BE2C (cell line): Measurements from ENCODE around the gene OLFM3.

Source experiments
- DNase-seq: peaks from one replicate; pipeline ENCODE4 v3.0.0-alpha.2; 2020
- H3K27me3 ChIP-seq: fragments of 250-450 bp; sonication (Bioruptor Pico); 2 replicates; pipeline ENCODE4 v1.5.1; 2020; ENCODE audit warnings: mild to moderate bottlenecking
- H3K36me3 ChIP-seq: fragments of 250-450 bp; sonication (Bioruptor Pico); 2 replicates; pipeline ENCODE4 v1.5.1; 2020; ENCODE audit warnings: mild to moderate bottlenecking
- H3K4me1 ChIP-seq: fragments of 250-450 bp; sonication (Bioruptor Pico); 2 replicates; pipeline ENCODE4 v1.5.1; 2020
- H3K4me3 ChIP-seq: 2 replicates; pipeline ENCODE4 v1.5.1; 2011; ENCODE audit warnings: low read depth, low read length
- H3K9me3 ChIP-seq: fragments of 250-450 bp; sonication (Bioruptor Pico); 2 replicates; pipeline ENCODE4 v1.5.1; 2020
- TF ChIP-seq, protein P1 (sequence below): IDR thresholded peaks from 2 replicates; pipeline ENCODE4 v1.5.1; 2012; ENCODE audit warnings: mild to moderate bottlenecking, low read depth, low read length

The OLFM3 gene

DNA sequence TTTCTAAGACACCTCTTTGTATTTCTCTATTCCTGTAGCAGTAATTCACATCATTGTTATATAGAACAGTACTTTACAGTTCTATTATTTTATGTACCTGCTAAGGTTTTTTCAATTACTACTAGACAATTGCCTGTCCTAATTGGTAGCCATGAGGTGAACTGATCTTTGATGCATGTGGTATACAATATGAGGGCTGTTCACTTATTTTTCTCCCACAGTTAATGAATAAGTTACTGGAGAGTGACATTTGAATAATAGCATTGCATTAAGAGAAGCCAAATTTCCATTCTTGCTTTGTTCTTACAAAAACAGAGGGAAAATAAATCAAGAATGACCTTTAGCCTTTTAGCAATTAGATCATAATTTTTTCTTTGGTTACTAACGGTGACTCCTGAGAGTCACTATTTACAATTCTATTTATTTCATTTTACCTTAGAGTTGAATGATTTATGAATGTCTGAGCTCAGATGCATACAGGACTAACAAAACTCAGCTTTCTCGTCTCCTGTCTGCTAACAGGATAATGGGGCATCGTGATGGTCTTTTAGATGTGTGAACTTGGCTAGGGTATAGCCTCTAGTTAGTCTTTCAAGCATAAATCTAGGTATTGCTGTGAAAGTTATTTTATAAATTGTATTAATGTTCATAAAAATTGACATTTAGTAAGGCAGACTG, 54.1 kb downstream of the OLFM3 start:
- no peak for DNase-seq
- no peaks in the 10 kb centered on the region for H3K9me3 ChIP-seq
- no peaks in the 10 kb centered on the region for H3K36me3 ChIP-seq
- TF ChIP-seq, protein P1, sequence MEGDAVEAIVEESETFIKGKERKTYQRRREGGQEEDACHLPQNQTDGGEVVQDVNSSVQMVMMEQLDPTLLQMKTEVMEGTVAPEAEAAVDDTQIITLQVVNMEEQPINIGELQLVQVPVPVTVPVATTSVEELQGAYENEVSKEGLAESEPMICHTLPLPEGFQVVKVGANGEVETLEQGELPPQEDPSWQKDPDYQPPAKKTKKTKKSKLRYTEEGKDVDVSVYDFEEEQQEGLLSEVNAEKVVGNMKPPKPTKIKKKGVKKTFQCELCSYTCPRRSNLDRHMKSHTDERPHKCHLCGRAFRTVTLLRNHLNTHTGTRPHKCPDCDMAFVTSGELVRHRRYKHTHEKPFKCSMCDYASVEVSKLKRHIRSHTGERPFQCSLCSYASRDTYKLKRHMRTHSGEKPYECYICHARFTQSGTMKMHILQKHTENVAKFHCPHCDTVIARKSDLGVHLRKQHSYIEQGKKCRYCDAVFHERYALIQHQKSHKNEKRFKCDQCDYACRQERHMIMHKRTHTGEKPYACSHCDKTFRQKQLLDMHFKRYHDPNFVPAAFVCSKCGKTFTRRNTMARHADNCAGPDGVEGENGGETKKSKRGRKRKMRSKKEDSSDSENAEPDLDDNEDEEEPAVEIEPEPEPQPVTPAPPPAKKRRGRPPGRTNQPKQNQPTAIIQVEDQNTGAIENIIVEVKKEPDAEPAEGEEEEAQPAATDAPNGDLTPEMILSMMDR = no peak
- no peaks in the 10 kb centered on the region for H3K27me3 ChIP-seq
- H3K4me3 ChIP-seq = no peak overlapping the region
- no peaks in the 10 kb centered on the region; the same call in 1 of the 2 replicates for H3K4me1 ChIP-seq

- H3K36me3 ChIP-seq = no peaks in the 10 kb centered on the region
- no peaks in the 10 kb centered on the region for H3K9me3 ChIP-seq
- H3K4me1 ChIP-seq = no peaks in the 10 kb centered on the region
- no peak overlapping the region for H3K4me3 ChIP-seq
- TF ChIP-seq, protein P1 = no peak
- no peak for DNase-seq
- no peaks in the 10 kb centered on the region for H3K27me3 ChIP-seq
Measured at GRCh38 chr1:101938681-101939080, 58.0 kb downstream of the OLFM3 start.

DNA sequence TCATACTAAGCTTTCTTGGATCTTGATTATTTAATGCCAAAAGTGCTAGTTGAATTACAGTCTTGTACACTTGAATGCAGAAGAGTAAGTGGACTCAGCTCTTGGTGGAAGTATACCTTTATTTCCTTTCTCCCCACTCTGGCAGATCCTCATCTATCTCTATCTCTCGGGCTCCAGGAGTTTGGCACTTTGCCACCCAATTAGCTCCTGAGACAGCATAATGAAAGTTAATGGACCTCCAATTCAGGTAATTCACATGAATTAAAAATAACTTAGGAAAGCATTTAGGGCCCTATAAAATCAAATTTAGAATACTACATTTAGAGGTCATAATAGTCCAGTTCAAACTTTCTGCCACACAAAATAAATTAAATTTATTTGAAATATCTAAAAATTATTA, 67.4 kb downstream of the OLFM3 start:
- DNase-seq = peak; percentile 78
- Histone ChIP-seq H3K9me3 (no peaks in the 10 kb centered on the region), H3K4me3 (no peak overlapping the region), H3K4me1 (peaks cover 10% of the 10 kb centered on the region), H3K36me3 (no peaks in the 10 kb centered on the region), H3K27me3 (no peaks in the 10 kb centered on the region)
- TF ChIP-seq, protein P1 = no peak

GRCh38 chr1:101928829-101929228, 67.9 kb downstream of the OLFM3 start:
- no peaks in the 10 kb centered on the region for H3K27me3 ChIP-seq
- H3K4me1 ChIP-seq = peaks cover 10% of the 10 kb centered on the region
- no peaks in the 10 kb centered on the region for H3K9me3 ChIP-seq
- H3K36me3 ChIP-seq = no peaks in the 10 kb centered on the region
- DNase-seq = no peak
- no peak overlapping the region for H3K4me3 ChIP-seq
- TF ChIP-seq, protein P1 = no peak

DNA sequence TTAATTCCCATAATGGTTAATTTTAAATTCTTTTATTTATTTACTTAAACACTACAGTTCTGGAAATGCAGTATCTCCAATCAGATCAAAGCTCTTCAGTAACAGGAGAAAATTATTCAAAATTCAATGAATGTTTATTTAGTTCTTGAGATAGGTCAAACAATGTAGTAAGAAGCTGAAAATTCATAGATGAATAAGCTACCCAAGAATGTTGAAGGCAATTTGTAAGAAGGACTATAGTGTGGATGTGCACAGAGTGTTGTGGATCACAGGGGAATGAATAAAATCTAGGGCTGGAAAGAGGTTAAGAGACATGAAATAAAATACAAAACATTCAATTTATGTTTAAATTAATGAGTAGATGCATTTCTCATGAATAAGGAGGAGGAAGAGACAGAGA, 72.0 kb downstream of the OLFM3 start:
- Histone ChIP-seq H3K4me1 (peaks cover 20% of the 10 kb centered on the region), H3K4me3 (no peak overlapping the region), H3K36me3 (no peaks in the 10 kb centered on the region), H3K9me3 (no peaks in the 10 kb centered on the region), H3K27me3 (no peaks in the 10 kb centered on the region)
- TF ChIP-seq, protein P1 = no peak
- DNase-seq = no peak

DNA sequence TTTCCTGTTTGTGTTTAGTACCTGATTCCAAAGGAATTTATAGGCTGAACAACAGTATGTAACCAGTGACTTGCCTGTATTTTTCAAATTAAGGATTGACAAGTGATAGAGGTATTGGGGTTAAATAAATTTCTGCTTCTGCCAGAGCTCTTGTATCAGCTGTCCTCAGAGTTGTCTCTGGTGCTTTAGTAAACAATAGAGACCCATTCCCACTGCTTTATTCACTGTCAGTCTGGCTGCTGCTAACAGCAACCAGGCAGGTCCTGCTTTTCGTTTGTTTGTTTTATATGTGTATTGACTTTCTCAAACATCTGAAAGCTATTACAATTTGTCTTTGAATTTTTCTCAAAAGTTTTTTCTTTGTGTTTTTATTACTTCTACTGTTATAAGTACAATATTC, 76.1 kb downstream of the OLFM3 start:
- TF ChIP-seq, protein P1 = no peak
- peaks cover 20% of the 10 kb centered on the region for H3K4me1 ChIP-seq
- DNase-seq = no peak
- H3K27me3 ChIP-seq = no peaks in the 10 kb centered on the region
- H3K9me3 ChIP-seq = no peaks in the 10 kb centered on the region
- no peak overlapping the region for H3K4me3 ChIP-seq
- H3K36me3 ChIP-seq = no peaks in the 10 kb centered on the region
